ENCODE results near the gene ERBIN.
"Not testable (repeated sequence)": the region's sequence is repeated elsewhere in the genome, so short reads cannot be mapped to it uniquely, and the experiment has no call there.

The ERBIN gene

GRCh38 chr5:66010476-66010875, 84.1 kb downstream of the ERBIN start:
- DNase-seq: no peak

DNA sequence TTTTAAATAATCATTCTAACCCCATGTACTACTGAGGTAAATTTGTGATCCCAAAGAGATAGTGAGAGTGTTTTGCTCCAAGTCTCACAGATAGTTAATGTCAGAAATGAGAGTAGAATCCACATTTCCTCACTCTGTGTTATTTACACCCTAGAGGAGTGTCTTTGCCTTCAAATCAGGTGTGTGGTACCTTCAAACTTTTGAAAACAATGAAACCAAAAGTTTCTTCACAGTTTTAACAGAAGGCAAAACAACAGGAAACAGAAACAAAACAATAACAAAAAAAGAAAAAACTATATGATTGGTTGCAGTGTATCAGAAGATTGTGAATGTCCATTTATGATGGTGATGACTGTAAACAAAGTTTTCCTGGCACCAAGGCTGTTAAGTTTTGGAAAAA, 85.9 kb downstream of the ERBIN start:
- no peak for DNase-seq

DNA sequence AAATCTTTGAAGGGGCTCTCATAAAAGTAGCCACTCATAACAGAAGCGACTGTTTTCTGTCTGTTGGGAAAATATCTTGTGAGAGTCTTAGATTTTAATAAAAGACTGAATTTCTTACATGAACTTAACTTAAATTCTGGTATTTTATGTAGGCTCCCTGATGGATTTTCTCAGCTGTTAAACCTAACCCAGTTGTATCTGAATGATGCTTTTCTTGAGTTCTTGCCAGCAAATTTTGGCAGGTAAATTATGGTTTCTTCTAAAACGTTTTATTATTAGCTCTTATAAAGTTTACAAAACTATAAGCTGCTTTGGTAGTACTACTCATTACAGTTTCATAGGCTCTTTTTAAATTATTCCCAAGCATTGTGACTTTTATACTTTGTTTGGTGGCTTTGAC, 87.0 kb downstream of the ERBIN start:
- DNase-seq: no peak

DNA sequence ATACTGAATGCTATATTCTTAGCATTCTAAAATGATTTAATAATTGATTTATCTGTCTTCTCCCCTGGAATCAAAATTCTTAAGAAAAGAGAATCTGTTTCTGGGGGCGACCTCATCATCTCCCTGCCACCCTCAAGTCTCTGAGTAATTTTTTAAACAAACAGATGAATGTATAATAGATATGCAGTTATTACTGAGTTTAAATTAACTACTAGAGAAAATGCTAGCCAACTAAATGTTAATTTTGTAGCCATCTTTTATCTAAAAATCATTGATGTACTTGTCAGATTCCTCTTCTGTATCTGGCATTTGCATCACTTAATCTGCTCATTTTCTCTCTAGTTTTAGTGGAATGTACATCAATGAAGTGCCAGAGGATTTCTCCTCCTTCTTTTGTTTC, 87.5 kb downstream of the ERBIN start:
- no peak for DNase-seq

DNA sequence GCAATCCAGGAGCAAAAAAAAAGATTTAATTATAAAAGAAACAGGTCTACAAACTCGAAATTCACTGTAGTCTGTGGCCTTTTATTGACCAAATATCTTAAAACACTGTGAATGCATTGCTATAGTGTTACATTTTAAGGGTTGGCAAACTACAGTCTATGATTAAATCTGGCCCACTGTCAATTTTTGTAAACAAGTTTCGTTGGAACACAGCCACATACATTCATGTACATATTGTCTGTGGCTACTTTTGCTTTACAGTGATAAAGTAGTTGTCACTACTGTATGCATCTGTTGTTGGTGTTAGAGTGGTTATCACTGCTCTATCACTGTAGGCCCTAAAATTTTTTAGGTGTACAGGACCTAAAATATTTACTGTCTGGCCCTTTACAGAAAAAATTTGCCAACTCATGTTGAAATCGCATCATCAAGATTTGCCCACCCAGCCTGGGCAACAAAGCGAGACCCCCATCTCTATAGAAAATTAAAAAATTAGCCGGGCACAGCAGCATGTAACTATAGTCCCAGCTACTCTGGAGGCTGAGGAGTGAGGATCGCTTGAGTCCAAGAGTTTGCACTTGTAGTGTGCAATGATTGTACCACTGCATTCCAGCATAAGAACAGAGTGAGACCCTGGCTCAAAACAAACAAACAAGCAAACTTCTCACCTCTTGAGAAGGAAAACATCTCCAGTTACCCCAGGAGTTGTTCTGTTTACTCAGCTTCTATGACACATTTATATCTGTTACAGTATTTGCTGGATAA, 89.0 kb downstream of the ERBIN start:
- DNase-seq: no peak

- DNase-seq: no peak
These were observed 95.2 kb downstream of the ERBIN start for GRCh38 chr5:66021585-66021984.

DNA sequence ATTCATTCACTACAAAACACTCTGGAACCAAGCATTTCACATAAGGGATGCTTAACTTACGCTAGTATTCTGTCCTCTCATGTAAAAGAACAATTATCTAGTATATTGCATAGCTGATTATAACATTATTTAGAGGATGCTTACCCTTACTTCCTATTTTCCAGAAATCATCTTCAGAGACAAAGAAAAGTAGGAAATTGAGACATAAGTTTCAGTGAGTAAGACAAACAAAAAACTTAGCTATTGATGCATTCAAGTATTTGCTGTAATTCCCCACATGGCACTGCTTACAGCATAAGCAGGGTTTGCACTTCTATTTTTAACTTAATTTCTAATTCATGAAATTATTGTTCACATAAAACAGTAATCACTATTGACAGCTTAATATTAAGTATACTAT, 112.9 kb downstream of the ERBIN start:
- no peak for DNase-seq

DNA sequence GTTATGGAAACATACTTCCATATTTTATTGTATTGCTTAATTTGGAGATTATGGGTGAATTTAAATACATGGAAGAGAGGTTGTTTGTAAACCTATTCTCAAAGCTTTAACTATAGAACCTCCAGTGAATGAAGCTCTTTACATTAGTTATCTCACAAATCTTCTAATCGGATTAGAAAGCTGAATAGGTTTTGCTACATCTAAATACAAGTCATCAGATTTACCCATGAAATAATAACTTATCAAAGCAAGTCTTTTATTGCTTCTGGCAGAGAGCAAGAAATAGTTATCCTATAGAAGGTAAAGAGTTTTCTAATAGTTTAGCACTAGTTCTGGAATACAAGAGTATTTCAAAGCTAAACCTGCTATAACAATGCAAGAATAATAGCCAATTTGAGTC, 113.3 kb downstream of the ERBIN start:
- DNase-seq: no peak

DNA sequence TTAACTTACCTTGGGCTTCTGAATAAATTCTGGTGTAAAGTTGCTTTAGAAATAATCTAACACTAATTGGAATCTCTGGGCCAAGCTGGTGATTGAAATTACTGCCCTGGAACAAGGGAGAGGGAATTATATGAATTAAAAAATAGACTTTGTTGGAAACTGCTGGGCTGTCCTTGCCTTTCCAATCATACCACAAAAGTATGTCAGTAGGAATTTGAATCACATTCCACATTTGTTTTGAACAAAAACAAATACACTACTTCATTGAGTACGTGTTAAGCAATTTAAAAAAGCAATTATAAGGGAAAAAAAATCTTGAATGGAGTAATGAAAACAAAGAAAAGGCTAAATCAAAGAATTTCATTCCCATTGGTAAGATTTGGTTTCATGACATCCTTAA, 115.3 kb downstream of the ERBIN start:
- DNase-seq: no peak

- no peak for DNase-seq
These were observed 130.9 kb downstream of the ERBIN start for GRCh38 chr5:66057239-66057638.

- DNase-seq: not testable (repeated sequence)
These were observed 134.9 kb downstream of the ERBIN start for GRCh38 chr5:66061320-66061719.

DNA sequence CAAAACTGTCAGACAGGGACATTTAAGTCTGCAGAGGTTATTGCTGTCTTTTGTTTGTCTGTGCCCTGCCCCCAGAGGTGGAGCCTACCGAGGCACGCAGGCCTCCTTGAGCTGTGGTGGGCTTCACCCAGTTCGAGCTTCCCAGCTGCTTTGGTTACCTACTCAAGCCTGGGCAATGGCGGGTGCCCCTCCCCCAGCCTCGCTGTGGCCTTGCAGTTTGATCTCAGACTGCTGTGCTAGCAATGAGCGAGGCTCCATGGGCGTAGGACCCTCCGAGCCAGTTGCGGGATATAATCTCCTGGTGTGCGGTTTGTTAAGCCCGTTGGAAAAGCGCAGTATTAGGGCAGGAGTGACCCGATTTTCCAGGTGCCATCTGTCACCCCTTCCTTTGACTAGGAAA, 136.7 kb downstream of the ERBIN start:
- not testable (repeated sequence) for DNase-seq

GRCh38 chr5:66066826-66067225, 140.5 kb downstream of the ERBIN start:
- no peak for DNase-seq

- no peak for DNase-seq
These were observed 145.7 kb downstream of the ERBIN start for GRCh38 chr5:66072031-66072430.

DNA sequence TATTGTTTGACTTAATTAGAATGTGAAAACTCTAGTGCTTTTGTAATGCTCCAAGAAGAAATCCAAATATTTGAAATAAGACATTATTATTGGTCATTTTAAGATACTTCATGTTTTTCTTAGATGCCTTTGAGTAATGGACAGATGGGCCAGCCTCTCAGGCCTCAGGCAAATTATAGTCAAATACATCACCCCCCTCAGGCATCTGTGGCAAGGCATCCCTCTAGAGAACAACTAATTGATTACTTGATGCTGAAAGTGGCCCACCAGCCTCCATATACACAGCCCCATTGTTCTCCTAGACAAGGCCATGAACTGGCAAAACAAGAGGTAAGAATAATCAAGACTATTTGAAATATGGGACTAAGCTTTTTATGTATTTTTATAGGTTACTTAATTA, 148.5 kb downstream of the ERBIN start:
- no peak for DNase-seq

- DNase-seq: no peak
These were observed 154.3 kb downstream of the ERBIN start for GRCh38 chr5:66080664-66081063.

- DNase-seq: no peak
These were observed 163.0 kb downstream of the ERBIN start for GRCh38 chr5:66089384-66089783.

GRCh38 chr5:66100851-66101250, 174.5 kb downstream of the ERBIN start:
- no peak for DNase-seq

DNA sequence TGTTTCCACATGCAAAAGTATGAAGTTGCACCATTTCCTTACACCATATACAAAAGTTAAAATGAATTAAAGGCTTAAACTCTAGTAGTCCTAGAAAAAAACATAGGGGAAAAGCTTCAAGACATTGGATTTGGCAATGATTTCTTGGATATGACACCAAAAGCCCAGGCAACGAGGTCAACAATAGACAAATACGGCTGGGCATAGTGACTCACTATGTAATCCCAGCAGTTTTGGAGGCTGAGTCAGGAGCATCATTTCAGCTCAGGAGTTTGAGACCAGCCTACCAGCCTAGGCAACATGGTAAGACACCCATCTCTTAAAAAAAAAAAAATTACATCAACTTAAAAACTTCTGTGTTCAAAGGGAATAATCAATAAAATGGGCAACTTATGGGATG, 186.8 kb downstream of the ERBIN start:
- DNase-seq: no peak

- DNase-seq: no peak
These were observed 191.9 kb downstream of the ERBIN start for GRCh38 chr5:66118304-66118703.

GRCh38 chr5:66122379-66123034, 196.1 kb downstream of the ERBIN start:
- no peak for DNase-seq

DNA sequence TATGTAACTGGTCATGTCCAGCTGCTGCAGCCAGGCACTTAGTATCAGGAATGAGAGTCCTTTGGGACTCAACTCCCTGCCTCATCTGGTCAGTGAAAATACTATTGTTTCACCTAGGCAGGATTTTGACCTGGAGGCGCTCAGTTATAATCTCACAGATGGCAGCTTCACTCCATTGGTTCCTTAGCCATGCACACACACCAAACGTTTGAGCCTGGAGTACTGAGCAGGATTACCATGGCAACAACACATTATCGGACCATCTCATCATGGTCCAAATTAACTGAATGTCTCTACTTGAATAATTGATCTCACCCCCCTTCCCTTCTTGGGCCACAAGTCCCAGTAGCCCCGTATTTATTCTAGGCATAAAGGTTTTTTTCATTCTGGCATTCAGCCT, 202.8 kb downstream of the ERBIN start:
- no peak for DNase-seq

DNA sequence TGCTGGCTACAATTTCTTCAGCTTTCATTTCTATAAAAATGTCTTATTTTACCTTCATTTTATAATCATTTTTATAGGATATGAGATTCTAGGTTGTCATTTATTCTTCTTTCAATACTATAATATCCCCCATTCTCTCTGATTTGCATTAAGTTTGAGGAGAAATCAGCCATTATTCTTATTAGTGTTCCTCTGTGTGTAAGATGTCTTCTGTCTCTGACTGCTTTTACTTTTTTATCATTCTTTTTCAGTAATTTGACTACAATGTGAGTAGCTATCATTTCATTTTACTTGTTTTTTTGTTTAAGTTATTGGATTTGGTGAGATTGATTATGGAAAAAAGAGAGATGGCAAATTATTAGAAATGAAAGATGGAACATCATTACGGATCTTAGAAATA, 204.1 kb downstream of the ERBIN start:
- DNase-seq: no peak

Data from activated CD4-positive, alpha-beta T cell treated with anti-CD3 and anti-CD28 coated beads, Interleukin-2, amount 50 U/mL, for 4 hours (primary cell).